ENCODE results near the gene IL20.
"Not testable (repeated sequence)": the region's sequence is repeated elsewhere in the genome, so short reads cannot be mapped to it uniquely, and the experiment has no call there.

IL20 gene

DNA sequence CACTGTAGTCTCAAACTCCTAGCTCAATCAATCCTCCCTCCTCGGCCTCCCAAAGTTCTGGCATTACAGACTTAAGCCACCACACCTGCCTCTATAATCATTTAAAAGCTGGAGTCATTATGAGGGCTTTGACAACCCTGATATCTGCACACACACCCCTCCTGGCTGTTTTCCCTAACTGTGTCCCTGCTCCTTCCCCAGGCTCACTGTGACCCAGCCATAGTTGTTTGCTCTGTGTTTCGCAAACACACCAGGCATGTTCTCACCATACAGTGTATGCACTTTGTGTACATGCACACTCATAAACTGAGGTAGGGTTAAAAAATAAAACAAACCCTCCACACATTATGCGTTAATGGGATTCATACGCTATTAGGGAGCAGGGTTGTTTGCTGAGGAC is 21.8 kb upstream of the IL20 start:
- DNase-seq = no peak

DNA sequence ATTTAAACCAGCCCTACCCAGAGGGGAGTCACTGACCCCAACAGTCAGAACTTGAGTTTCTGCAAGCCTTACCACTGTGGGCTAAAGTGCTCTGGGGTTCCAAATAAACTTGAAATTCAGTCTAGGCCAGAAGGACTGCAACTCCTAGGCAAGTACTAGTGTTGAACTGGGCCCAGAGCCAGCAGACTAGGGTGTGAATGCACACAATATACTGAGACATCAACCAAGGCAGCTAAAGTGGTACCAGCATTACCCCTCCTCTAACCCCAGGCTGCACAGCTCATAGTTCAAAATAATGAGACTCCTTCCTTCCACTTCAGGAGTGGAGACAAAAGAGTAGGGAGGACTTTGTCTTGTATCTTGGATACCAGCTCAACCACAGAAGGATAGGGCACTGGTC is 18.9 kb upstream of the IL20 start:
- DNase-seq = no peak

DNA sequence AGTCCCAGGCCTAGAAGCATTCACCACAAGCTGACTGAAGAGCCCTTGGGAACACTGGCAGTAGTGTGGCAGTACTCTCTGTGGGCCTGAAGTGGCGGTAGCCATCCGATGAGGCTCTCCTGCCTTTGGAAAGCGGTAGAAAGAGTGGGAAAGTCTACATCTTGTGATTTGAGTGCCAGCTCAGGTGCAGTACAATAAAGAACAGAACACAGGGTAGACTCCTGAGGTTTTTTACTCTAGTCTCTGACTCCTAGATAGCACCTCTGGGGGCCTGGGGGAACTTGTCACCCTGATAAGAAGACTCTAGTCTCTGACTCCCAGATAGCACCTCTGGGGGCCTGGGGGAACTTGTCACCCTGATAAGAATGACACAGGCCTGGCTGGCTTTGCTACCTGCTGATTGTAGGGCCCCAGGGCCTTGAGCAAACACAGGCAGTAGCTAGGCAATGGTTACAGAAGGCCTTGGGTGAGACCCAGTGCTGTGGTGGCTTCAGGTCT is 18.0 kb upstream of the IL20 start:
- no peak for DNase-seq

DNA sequence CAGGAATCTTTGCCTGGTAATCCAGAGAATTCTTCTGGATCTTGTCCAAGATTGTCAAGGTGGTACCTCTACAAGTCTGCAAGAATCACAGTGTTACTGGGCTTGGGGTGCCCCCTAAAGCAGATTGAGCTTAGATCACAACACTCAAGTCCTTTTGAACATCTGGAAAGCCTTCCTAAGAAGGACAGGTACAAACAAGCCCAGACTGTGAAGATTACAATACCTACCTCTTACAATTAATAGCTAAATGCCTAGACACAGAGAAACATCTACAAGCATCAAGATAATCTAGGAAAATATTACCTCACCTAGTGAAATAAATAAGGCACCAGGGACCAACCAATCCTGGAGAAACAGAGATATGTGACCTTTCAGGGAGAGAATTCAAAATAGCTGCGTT is 17.5 kb upstream of the IL20 start:
- no peak for DNase-seq

GRCh38 chr1:206850401-206850800 is 15.0 kb upstream of the IL20 start:
- no peak for DNase-seq

- no peak for DNase-seq
Measured at GRCh38 chr1:206851341-206852010, 13.9 kb upstream of the IL20 start.

- not testable (repeated sequence) for DNase-seq
Measured at GRCh38 chr1:206852662-206853061, 12.8 kb upstream of the IL20 start.

DNA sequence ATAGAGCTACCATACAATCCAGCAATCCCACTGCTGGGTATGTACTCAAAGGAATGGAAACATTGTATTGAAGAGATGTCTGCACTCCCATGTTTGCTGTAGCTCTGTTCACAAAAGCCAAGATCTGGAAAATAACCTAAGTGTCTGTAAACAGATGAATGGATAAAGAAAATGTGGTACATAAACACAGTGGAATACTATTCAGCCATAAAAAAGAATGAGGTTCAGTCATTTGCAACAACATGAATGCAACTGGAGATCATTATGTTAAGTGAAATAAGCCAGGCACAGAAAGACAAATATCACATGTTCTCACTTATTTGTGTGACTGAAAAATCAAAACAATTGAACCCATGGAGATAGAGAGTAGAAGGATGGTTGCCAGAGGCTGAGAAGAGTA is 11.7 kb upstream of the IL20 start:
- DNase-seq = not testable (repeated sequence)

DNA sequence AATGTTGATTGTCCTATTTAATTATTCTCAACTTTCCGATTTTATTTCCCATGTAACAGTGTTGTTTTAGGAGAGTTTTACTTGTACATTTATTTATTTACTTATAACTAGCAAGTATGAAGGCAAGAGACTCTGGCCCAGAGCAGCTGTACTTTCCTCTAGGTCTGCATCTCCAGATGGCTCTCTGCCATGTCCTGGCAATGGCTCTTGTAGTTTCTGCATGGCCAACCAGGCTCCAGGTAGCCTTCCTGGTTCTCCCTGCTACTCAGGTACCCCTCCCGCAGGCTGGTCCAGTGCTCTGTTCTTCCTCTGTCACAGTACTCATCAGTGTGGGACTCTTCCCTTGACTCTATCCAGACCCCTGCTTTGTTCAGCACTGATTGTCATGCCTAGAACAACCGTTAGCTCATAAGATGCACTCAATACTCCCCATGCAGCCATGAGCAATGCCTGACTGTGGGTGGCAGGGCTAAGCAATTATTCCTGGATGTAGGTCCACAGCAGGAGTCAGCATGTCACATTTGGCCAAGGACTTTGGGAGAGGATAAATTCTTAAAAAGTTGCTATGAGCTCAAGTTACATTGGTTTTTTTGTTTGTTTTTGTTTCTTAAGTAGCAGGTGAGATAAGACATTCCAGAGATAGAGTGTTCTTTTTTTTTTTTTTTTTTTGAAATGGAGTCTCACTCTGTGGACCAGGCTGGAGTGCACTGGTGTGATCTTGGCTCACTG is 10.9 kb upstream of the IL20 start:
- DNase-seq = no peak

GRCh38 chr1:206855859-206856258 is 9.6 kb upstream of the IL20 start:
- no peak for DNase-seq

DNA sequence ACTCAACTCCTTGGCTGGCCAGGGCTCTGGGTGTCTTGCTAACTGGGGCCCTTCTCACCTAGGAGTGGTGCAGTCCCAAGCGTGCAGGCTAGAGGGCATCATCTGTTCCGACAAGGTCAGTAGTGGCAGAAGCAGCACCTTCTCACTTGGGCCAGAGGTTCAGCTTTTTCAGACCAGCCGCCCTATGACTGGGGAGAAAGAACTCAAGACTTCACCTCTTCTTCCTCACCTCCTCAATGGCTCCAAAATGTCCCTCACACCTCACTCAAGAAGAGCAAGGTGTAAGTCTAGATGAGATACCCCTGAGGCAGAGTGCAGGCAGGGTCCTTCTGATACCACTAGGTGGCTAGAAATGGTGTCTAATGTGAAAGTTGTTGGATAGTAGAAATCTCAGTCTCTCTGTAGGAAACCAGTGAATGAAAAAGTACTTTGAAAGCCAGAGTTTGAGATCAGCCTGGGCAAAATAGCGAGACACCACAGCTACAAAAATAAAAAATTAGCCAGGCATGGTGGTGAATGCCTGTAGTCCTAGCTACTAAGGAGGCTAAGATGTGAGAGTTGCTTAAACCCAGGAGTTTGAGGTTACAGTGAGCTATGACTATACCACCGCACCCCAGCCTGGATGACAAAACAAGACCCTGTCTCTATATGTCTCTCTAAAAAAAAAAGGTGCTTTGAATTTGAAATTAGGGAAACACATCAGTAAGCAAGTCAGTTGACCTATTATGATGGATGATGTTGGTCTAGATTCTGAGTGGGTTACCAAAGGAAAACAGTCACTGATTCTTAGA is 8.6 kb upstream of the IL20 start:
- no peak for DNase-seq

DNA sequence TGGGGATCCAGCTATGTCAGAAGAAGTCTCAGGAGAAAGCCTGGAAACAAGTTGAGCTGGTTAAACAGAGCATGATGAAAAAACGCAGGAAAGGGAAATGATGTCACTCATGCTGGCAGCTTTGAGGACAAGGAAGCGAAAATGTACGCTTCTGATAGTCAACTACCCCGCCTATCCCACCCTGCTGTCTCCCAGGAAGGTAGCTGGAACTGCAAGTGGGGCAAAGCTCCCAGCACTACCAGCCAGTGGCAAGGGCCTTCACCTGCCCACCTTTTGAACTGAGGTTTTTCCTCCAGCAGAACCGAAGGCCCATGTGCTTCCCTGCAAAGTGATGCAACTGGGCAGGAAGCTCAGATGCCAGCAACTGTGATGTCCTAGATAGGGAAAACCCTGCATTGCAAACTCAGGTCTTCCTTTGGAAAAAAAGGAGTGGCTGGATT is 6.3 kb upstream of the IL20 start:
- DNase-seq = no peak

DNA sequence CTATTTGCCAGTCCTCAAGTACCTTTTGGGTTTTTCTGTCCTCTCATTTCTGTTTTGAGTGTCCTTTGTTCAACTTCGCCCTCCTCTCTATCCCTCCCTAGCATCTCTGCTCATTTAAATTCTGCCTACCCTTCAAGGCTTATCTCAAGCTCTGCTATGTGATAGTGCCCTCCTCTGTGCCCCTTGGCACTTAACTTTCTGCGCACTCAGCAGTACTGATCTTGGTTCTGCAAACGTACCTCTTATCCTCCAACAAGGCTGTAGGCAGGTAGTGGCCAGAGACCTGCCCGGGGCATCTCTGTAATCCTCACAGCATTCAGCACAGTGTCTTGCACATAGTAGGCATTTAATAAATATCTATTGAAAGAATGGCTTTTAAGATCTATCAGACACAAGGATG is 5.3 kb upstream of the IL20 start:
- DNase-seq = no peak

- DNase-seq = no peak
Measured at GRCh38 chr1:206863266-206863665, 2.2 kb upstream of the IL20 start.

DNA sequence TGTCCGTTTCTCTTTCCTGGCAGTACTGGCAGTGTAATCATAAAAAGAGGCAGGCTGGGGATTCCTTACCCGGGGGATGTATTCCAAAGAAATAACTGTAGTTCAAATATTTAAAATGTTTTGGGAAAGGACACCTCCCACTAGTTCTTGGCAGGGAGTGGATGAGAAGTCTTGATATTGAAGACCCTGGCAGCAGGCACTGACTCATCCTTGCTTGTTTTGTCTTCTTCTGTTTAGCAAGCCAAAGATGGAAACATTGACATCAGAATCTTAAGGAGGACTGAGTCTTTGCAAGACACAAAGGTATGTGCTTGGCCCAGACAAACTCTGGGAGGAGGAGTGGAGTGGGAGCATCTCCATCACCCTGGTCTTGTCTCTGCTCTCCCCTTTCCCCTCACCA is 639 bp downstream of the IL20 start:
- DNase-seq = no peak

DNA sequence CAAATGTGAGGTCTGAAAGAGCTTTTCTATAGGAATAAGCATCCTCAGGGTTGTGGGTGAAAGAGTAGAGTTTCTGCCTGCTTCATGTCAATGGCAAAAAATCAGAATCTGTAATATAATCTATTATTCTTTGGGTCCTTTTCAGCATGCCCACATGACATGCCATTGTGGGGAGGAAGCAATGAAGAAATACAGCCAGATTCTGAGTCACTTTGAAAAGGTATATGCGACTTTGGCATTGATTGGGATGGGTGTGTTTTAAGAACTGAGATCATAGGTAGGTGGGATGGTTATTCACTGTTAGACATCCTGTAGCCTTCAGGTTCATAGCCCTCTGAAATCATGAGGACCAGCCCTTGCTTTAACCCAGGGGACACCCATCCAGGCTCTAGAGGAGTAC is 1.8 kb downstream of the IL20 start:
- no peak for DNase-seq

DNA sequence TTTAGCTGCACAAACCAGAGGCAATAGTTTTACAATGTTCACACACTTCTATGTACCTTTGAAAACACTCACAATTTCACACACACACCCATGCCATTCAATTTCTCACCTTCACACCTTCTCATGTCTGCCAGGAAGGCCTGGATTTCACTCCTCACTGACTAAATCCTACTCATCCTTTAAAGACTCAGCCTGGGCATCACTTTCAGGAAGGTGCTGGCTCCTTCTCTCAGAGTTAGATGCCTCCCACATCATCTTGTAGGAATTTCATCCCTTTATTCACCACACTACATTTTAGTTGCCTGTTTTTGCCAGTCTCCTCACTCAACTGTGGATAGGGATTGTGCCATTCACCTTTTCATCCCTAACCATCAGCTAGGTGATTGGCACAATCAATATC is 2.3 kb downstream of the IL20 start:
- no peak for DNase-seq

GRCh38 chr1:206868264-206868663 is 2.8 kb downstream of the IL20 start:
- no peak for DNase-seq

GRCh38 chr1:206872139-206872538 is 6.7 kb downstream of the IL20 start:
- no peak for DNase-seq

GRCh38 chr1:206873603-206874188 is 8.3 kb downstream of the IL20 start:
- DNase-seq = no peak

DNA sequence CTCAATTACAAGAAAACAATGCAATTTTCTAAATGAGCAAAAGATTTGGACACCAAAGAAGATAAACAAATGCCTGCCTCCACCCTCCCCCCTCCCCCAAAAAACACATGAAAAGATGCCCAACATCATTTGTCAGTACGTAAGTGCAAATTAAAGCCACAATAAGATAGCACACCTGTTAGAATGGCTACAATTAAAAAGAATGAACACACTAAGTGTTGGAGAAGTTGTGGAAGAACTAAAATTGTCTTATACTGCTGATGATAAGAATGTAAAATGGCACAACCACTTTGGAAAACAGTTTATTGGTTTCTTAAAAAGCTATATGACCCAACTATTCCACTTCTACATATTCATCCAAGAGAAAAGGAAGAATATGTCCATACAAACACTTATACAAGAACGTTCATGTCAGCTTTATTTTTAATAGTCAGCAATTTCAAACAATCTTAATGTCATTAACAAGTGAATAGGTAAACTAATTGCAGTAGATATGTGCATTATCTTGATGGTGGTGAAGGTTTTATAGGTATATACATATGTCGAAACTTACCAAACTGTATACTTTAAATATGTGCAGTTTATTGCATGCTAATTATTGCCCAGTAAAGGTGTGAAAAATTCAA is 10.4 kb downstream of the IL20 start:
- DNase-seq = no peak

DNA sequence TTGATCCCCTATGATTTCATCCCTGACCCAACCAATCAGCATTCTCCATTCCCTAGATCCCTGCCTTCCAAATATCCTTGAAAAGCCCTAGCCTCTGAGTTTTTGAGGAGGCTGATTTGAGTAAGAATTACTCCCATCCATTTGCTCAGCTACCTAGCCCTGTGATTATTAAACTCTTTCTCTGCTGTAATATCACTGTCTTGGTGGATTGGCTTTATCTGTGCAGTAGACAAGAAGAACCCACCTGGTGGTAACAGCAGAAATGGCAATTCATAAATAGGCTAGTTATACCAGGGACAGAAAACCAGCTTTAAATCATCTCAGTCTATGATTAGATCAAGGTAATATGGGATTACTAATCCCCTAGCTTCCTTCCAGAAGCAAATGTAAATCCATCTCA is 13.0 kb downstream of the IL20 start:
- DNase-seq = no peak

GRCh38 chr1:206880314-206880713 is 14.9 kb downstream of the IL20 start:
- no peak for DNase-seq
